Activated CD4-positive, alpha-beta T cell treated with anti-CD3 and anti-CD28 coated beads for 36 hours (primary cell): Measurements from ENCODE around the gene DLX3. TPM values are rescaled to one million over a fixed set of nuclear protein-coding genes. Genes with fewer than 3 reads are reported as not detected.

Experiments used
- ATAC-seq: fragments of 200-7000 bp; cut with Tn5 transposase; one replicate; pipeline ENCODE4 v1.10.0; 2021; ENCODE audit warnings: mild to moderate bottlenecking, moderate library complexity
- CTCF ChIA-PET: fragments of 350-600 bp; sonication (Branson Sonifier 250); formaldehyde crosslinking; loops from one replicate; lab custom pipeline; 2021; ENCODE audit warnings: antibody characterized with exemption; lab: Charles Lee
- POLR2A ChIA-PET: fragments of 350-600 bp; sonication (Branson Sonifier 250); formaldehyde crosslinking; loops from one replicate; lab custom pipeline; 2021; ENCODE audit warnings: antibody characterized with exemption, inconsistent platforms; lab: Charles Lee
- DNase-seq: peaks from one replicate; pipeline ENCODE4 v3.0.0-alpha.2; 2020
- H3K27ac Mint-ChIP-seq: one replicate; pipeline ENCODE4 v1.8.0; 2021; ENCODE audit warnings: mixed read lengths
- H3K27me3 Mint-ChIP-seq: one replicate; pipeline ENCODE4 v1.8.0; 2021; ENCODE audit warnings: mixed read lengths
- H3K36me3 Mint-ChIP-seq: one replicate; pipeline ENCODE4 v1.8.0; 2021; ENCODE audit warnings: low read depth, mixed read lengths
- H3K4me1 Mint-ChIP-seq: one replicate; pipeline ENCODE4 v1.8.0; 2021; ENCODE audit warnings: mixed read lengths
- H3K4me3 Mint-ChIP-seq: one replicate; pipeline ENCODE4 v1.8.0; 2021; ENCODE audit warnings: mild to moderate bottlenecking, moderate library complexity, mixed read lengths
- H3K9me3 Mint-ChIP-seq: one replicate; pipeline ENCODE4 v1.8.0; 2021; ENCODE audit warnings: low read depth, mixed read lengths
- intact Hi-C, 2 experiments: fragments of 100-400 bp; cut with DNase I in 1 of 2; cut with micrococcal nuclease in 1 of 2; formaldehyde crosslinking; loops; one replicate each; pipeline versions ENCODE4 v1.14.2 to v1.15.1; 2022 to 2024; cut with DNase I, micrococcal nuclease
- total RNA-seq, 2 experiments: library from RNA; stranded (reverse); gene quantifications; one replicate each; pipeline ENCODE4 v1.2.3, GENCODE V29; 2021

DLX3 gene
- total RNA-seq, 2 experiments from 2014 or later = 0.09 TPM; not detected in 1

DNA sequence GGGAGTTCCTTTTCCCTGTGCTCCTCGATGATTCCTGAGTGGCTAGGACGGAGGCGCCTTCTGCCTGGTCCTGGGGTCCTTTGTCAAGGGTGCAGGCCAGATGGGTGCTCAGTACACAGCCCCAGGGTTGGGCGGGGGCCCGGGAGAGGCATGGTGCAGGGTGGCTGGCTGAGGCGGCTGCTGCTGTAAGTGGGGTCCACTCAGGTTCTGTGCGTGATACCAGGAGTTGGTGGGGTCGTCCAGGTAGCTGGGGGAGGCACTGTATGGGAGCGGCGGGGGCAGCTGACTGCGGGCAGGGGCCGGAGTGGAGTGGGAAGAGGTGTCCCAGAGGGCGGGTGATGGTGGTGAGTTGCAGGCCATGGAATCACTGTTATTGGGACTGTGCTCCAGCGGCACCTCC lies 3.6 kb downstream of the DLX3 start:
- H3K4me1 Mint-ChIP-seq = peaks cover 17% of the 10 kb centered on the region
- ChIA-PET POLR2A (no interaction called here), CTCF (no interaction called here)
- H3K9me3 Mint-ChIP-seq = no peaks in the 10 kb centered on the region
- intact Hi-C loops = loop anchor here in 1 of 2 experiments (10.0 kb wide), 1 partner anchor 287 kb away; the partner anchor contains the start of gene SLC35B1
- peaks cover 57% of the 10 kb centered on the region for H3K27me3 Mint-ChIP-seq
- H3K36me3 Mint-ChIP-seq = no peaks in the 10 kb centered on the region
- H3K4me3 Mint-ChIP-seq = no peak overlapping the region
- no peak for ATAC-seq
- no peak for DNase-seq
- no peak overlapping the region for H3K27ac Mint-ChIP-seq

DNA sequence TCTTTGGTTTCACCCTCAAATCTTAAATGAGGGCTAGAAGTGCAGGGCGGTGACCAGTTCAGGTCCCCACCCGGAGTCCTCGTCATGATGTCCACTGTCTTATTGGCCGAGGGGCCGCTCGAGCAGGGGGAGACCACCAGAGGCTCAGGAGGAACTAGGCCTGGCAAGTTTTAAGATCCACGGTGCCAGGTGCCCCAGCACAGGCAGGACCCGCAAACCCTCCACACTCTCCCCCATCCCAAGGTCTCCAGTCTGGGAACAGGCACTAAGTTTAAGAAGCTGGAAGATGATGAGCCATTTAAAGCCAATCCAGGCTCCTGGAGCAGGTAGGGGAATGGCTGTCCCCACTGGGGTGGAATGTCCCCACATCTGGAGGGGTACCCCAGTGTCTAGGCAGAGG lies 4.1 kb downstream of the DLX3 start:
- Mint-ChIP-seq H3K36me3 (no peaks in the 10 kb centered on the region), H3K9me3 (no peaks in the 10 kb centered on the region), H3K4me1 (peaks cover 16% of the 10 kb centered on the region), H3K4me3 (no peak overlapping the region), H3K27me3 (peaks cover 53% of the 10 kb centered on the region), H3K27ac (no peak overlapping the region)
- DNase-seq (no peak), ATAC-seq (no peak)
- POLR2A ChIA-PET = no interaction called here
- intact Hi-C loops = loop anchor here in 1 of 2 experiments (10.0 kb wide), 1 partner anchor 286 kb away; the partner anchor contains the start of gene SLC35B1
- CTCF ChIA-PET = no interaction called here

DNA sequence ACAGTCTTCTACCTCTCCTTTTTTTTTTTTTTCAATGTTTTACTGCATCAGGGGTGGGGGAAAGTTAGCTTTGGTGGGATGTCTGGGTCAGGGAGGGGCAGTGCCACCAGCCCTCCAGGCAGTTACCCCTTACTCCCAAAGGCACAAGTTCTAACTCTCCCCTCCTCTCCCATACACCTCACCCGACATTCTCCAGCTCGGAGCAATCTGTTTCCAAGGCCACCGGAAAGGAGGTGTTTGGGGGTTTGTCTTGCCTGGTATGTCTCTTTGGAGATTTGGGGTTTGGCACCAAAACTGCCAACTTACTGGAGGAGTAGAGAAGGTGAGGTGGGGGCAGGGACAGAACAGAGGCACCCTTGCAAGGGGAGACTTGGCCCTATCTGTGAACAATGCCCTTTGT lies 4.7 kb downstream of the DLX3 start:
- DNase-seq (no peak), ATAC-seq (no peak)
- peaks cover 14% of the 10 kb centered on the region for H3K4me1 Mint-ChIP-seq
- POLR2A ChIA-PET = interaction anchor here (0.6 kb wide), 1 partner anchor 8 kb away, joined by 5 read pairs; no protein-coding TSS in a partner anchor
- no peaks in the 10 kb centered on the region for H3K9me3 Mint-ChIP-seq
- no peak overlapping the region for H3K4me3 Mint-ChIP-seq
- intact Hi-C loops = loop anchor here in 1 of 2 experiments (10.0 kb wide), 1 partner anchor 286 kb away; the partner anchor contains the start of gene SLC35B1
- no peaks in the 10 kb centered on the region for H3K36me3 Mint-ChIP-seq
- CTCF ChIA-PET = interaction anchor here (0.7 to 2.2 kb wide), 3 partner anchors 11 to 139 kb away, joined by 3 to 9 read pairs (median 3); no protein-coding TSS in a partner anchor
- peaks cover 48% of the 10 kb centered on the region for H3K27me3 Mint-ChIP-seq
- no peak overlapping the region for H3K27ac Mint-ChIP-seq

DNA sequence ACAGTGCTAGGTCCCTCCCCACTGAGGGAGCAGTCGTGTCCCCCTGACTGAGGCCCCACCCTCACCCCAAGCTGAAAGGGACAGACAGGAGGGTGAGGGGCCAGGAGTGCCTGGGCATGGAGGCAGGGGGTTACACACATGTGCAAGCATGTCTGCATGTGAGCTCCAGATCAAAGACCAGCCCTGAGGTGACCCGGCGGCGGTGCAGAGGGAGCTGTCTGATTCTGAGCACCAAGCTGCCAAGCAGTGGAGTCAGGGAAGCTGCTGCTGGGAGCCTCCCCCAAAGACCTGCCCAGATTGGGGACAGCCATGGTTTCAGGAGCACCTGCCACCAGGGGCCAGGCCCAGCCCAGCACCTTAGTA lies 5.5 kb downstream of the DLX3 start:
- Mint-ChIP-seq H3K36me3 (no peaks in the 10 kb centered on the region), H3K4me1 (peaks cover 7% of the 10 kb centered on the region), H3K27me3 (peaks cover 42% of the 10 kb centered on the region), H3K9me3 (no peaks in the 10 kb centered on the region), H3K27ac (no peak overlapping the region), H3K4me3 (no peak overlapping the region)
- ChIA-PET CTCF (interaction anchor here (0.8 to 3.1 kb wide), 5 partner anchors 8 to 49 kb away, joined by 3 to 28 read pairs (median 4); no protein-coding TSS in a partner anchor), POLR2A (interaction anchor here (0.5 to 0.6 kb wide), 2 partner anchors 9 to 370 kb away, joined by 4 to 5 read pairs; no protein-coding TSS in a partner anchor)
- DNase-seq = no peak
- no peak for ATAC-seq
- intact Hi-C loops = no loop called here

DNA sequence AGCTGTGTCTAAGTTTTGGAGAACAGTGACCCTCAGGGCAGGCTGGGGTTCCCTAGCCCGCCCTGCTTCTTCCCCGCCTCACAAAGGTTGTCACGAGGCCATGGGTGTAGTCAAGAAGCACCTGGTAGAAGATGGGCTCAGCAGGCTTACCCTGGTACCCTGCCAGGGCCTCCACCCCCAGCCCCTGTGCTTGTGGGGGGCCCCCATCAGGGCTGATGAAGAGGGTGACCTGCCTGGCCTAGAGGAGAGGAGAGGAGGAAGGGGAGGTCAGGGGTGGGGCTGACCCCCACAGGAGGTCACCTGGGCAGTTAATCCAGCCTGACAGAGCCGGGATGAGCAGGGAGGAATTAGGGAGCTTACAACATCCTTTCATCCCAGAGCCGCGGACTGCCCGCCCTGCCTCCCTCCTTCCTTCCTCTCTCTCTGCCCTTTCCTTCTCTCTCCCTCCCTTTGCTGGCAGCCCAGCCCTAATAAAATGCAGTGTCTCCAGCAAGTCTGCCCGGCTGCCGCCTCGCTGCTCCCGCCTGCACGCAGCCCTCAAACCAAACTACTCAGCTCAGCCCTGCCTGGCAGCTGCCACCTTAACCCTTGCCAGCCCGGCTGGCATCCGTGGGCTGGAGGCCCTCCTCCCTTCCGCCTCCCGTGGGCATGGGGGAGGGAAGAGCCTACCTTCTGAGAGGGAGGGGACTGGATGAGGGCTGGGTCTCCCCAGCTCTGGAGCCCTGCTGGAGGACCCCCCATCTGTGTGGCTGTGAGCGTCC lies 7.2 kb downstream of the DLX3 start:
- no peaks in the 10 kb centered on the region for H3K36me3 Mint-ChIP-seq

DNA sequence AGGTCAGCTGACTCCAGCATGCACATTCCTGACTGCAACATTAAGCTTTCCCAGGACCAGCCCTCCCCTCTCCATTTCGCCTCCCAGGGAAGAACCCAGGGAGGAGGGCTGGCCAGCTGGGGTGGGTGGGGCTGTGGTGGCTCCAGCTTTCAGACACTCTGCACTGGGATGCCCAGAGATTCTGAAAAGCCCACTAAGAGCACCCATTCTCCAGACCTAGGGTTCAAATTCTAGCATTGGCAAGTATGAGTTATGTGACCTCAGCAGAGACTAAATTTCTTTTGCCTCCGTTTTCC lies 7.8 kb downstream of the DLX3 start:
- Mint-ChIP-seq H3K27me3 (peaks cover 30% of the 10 kb centered on the region), H3K27ac (no peak overlapping the region), H3K4me3 (no peak overlapping the region), H3K9me3 (no peaks in the 10 kb centered on the region), H3K36me3 (no peaks in the 10 kb centered on the region), H3K4me1 (no peaks in the 10 kb centered on the region)
- ChIA-PET CTCF (interaction anchor here (0.6 to 3.1 kb wide), 4 partner anchors 10 to 133 kb away, joined by 3 to 28 read pairs (median 3); no protein-coding TSS in a partner anchor), POLR2A (no interaction called here)
- ATAC-seq (no peak), DNase-seq (no peak)
- intact Hi-C loops = no loop called here

More for the DNA sequence above, 7.2 kb downstream of the DLX3 start:
- DNase-seq = no peak
- intact Hi-C loops = no loop called here
- ChIA-PET CTCF (interaction anchor here (0.6 to 3.1 kb wide), 8 partner anchors 10 to 324 kb away, joined by 3 to 28 read pairs (median 3); no protein-coding TSS in a partner anchor), POLR2A (interaction anchor here (0.6 kb wide), 1 partner anchor 116 kb away, joined by 3 read pairs; no protein-coding TSS in a partner anchor)
- ATAC-seq = no peak
- H3K4me3 Mint-ChIP-seq = no peak overlapping the region
- H3K4me1 Mint-ChIP-seq = no peaks in the 10 kb centered on the region
- H3K27ac Mint-ChIP-seq = no peak overlapping the region
- H3K27me3 Mint-ChIP-seq = peaks cover 34% of the 10 kb centered on the region
- H3K9me3 Mint-ChIP-seq = no peaks in the 10 kb centered on the region

DNA sequence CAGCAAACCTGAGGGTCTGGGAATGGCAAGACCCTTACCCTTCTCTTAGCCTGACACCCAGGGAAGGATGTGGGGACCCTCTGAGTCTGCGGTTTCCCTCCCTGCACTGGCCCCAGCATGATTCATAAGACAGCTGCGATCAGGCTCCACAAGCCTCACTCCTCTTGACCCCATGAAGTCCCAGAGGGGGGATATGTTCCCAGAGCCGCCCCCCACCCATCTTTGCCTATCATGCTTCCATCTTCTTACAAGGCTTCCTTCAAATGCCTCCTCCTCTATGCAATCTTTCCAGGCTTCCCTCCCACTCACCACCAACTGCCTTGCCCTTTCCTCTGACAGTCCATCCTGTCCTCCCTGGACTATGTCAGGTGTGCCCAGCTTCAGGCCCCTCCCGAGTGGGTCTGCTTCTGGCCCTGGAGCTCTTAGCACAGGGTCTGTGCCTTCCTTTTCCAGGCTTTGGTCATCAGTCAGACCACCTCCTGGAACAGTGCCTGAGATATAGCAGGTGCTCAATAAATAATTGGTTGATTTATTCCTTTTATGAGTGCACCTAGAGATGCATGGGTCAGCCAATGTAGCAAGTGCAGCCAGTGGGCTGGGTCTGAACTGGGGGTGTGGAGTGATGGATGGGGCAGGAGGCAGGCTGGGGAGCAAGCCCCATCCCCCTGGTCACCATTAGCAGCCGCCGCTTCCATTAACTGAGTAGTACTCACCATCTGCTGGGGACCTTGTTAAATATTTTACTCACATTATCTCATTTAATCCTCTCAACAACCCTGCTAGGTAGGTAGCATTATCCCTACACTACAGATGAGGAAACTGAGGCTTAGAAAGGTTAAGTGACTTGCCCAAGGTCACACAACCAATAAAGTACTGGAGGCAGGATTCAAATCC lies 8.4 kb downstream of the DLX3 start:
- ChIA-PET CTCF (interaction anchor here (0.6 to 3.1 kb wide), 8 partner anchors 10 to 134 kb away, joined by 3 to 28 read pairs (median 3); no protein-coding TSS in a partner anchor), POLR2A (no interaction called here)
- H3K36me3 Mint-ChIP-seq = no peaks in the 10 kb centered on the region
- peaks cover 28% of the 10 kb centered on the region for H3K27me3 Mint-ChIP-seq
- H3K9me3 Mint-ChIP-seq = no peaks in the 10 kb centered on the region
- DNase-seq = no peak
- H3K4me1 Mint-ChIP-seq = no peaks in the 10 kb centered on the region
- H3K27ac Mint-ChIP-seq = no peak overlapping the region
- no peak overlapping the region for H3K4me3 Mint-ChIP-seq
- no peak for ATAC-seq
- intact Hi-C loops = no loop called here

DNA sequence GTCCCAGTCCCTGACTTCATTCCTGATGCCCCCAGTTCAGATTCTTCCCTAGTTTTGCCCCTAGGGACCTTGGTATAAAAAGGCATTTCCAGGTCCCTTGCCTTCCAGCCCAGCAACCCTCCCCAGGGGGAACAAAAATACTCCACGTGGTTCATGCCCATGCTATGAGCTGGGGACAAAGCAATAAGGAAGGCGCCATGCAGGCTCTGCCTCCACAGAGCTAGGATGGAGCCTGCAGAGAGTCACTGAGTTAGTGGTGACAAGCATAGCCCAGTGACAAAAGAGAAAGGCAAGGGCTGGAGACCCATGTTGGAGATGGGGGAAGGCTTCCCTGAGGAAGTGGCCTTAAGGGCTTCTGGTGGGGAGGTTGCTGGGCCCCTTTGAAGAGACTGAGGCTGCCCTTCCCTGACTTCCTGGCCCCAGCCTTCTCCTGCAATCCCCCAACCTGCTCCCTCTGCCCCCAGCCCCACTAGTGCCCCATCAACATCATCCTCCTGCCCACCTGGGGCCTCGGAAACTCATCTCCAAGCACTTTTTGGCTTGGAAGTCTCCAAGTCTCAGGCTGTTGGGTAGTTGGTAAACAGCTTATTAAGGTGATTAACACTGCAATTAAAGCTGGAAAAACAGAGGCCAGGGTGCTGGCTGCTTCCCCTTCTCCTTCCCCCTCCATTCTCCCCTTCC lies 9.6 kb downstream of the DLX3 start:
- Mint-ChIP-seq H3K27me3 (peaks cover 34% of the 10 kb centered on the region), H3K27ac (no peak overlapping the region), H3K36me3 (no peaks in the 10 kb centered on the region), H3K9me3 (no peaks in the 10 kb centered on the region), H3K4me3 (no peak overlapping the region), H3K4me1 (no peaks in the 10 kb centered on the region)
- ChIA-PET POLR2A (interaction anchor here (0.6 to 0.7 kb wide), 2 partner anchors 9 to 33 kb away, joined by 3 to 4 read pairs; no protein-coding TSS in a partner anchor), CTCF (interaction anchor here (0.6 to 1.6 kb wide), 6 partner anchors 11 to 109 kb away, joined by 3 to 7 read pairs (median 3); no protein-coding TSS in a partner anchor)
- DNase-seq = no peak
- intact Hi-C loops = no loop called here
- ATAC-seq = no peak

DNA sequence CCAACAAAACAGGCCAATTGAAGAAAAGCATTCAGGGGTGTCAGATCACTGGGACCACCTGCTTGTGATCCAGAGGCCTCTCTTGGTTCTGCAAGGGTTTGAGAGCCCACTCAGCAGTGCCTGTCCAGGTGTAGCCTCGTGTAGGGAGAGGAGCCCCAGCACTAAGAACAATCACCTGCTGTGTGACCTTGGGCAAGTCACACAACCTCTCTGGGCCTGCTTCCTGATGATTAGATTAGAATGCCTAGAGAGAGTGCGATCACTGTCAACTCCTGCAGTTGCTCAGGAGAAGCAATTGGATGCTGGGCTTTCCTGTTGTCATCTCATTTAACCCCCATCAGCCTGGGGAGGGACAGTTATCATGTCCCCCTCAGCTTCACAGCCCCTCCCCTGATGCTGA lies 10.2 kb downstream of the DLX3 start:
- CTCF ChIA-PET = interaction anchor here (0.7 to 1.6 kb wide), 3 partner anchors 12 to 37 kb away, joined by 3 to 5 read pairs (median 5); no protein-coding TSS in a partner anchor
- Mint-ChIP-seq H3K9me3 (no peaks in the 10 kb centered on the region), H3K4me1 (no peaks in the 10 kb centered on the region), H3K27ac (no peak overlapping the region), H3K4me3 (no peak overlapping the region), H3K36me3 (no peaks in the 10 kb centered on the region), H3K27me3 (peaks cover 34% of the 10 kb centered on the region)
- POLR2A ChIA-PET = no interaction called here
- ATAC-seq = no peak
- DNase-seq = no peak
- intact Hi-C loops = no loop called here

DNA sequence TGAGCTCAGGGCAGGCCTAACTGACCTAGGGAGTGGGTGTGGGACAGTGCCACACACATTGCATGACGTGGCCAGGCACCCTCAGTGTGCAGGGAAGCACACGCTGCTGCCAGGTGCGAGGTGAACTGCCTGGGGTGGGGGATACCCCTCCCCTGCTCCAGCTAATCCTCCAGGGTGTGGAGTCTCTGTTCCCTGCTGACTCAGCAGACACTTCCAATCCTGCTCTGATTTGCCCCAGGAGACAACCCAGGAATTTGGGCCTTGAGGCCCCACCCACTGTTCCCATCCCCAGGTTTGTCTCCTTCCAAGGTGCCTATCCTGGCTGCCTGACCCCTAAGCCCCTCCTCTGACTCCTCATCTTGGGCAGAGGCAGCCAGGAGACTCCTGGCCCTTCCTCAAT lies 10.7 kb downstream of the DLX3 start:
- POLR2A ChIA-PET = no interaction called here
- ATAC-seq (no peak), DNase-seq (no peak)
- H3K9me3 Mint-ChIP-seq = no peaks in the 10 kb centered on the region
- H3K27ac Mint-ChIP-seq = no peak overlapping the region
- CTCF ChIA-PET = interaction anchor here (0.7 to 1.6 kb wide), 5 partner anchors 12 to 37 kb away, joined by 3 to 6 read pairs (median 5); no protein-coding TSS in a partner anchor
- no peaks in the 10 kb centered on the region for H3K36me3 Mint-ChIP-seq
- intact Hi-C loops = no loop called here
- no peak overlapping the region for H3K4me3 Mint-ChIP-seq
- peaks cover 34% of the 10 kb centered on the region for H3K27me3 Mint-ChIP-seq
- no peaks in the 10 kb centered on the region for H3K4me1 Mint-ChIP-seq
